Testis (tissue), 3 donors: ENCODE measurements around the gene KLK12. TPM values are rescaled to one million over a fixed set of nuclear protein-coding genes. Genes with fewer than 3 reads are reported as not detected.

ENCODE experiments used
- DNase-seq: peaks from one replicate; pipeline ENCODE4 v3.0.0-alpha.2; 2019
- H3K27ac ChIP-seq, 2 donors: fragments of 200-600 bp; sonication (generic); one replicate each; pipeline ENCODE4 v1.5.1; 2019
- H3K27me3 ChIP-seq: fragments of 200-600 bp; sonication (generic); one replicate; pipeline ENCODE4 v1.5.1; 2019
- H3K36me3 ChIP-seq: fragments of 200-600 bp; sonication (generic); one replicate; pipeline ENCODE4 v1.5.1; 2017; ENCODE audit warnings: low read depth; ENCODE audit errors: missing control alignments
- H3K4me1 ChIP-seq: fragments of 200-600 bp; sonication (generic); one replicate; pipeline ENCODE4 v1.5.1; 2019
- H3K4me3 ChIP-seq, 2 donors: fragments of 200-600 bp; sonication (generic); one replicate each; pipeline ENCODE4 v1.5.1; 2017 to 2019
- H3K9me3 ChIP-seq: fragments of 200-600 bp; sonication (generic); one replicate; pipeline ENCODE4 v1.5.1; 2017
- CTCF ChIP-seq, 3 experiments: fragments of 450-650 bp in 2 of 3; fragments of 200-600 bp in 1 of 3; sonication (generic) in 1 of 3; IDR thresholded peaks; one replicate each; pipeline ENCODE4 v1.5.1; 2016 to 2019; ENCODE audit warnings: antibody characterized with exemption in 3 of 3, mild to moderate bottlenecking in 2 of 3, moderate library complexity in 1 of 3
- POLR2A ChIP-seq: fragments of 450-650 bp; IDR thresholded peaks from one replicate; pipeline ENCODE4 v1.6.1; 2017; ENCODE audit warnings: antibody characterized with exemption, mild to moderate bottlenecking, moderate library complexity
- WGBS, 2 donors: methylation state at CpG; one replicate each; pipeline ENCODE4 v1.1.5; 2018; 5-methylcytosine and 5-hydroxymethylcytosine counted together
- intact Hi-C: fragments of 100-400 bp; cut with DNase I; formaldehyde crosslinking; loops from one replicate; pipeline ENCODE4 v1.15.1; 2023; ENCODE audit warnings: low total_unique reads
- polyA plus RNA-seq: library from polyadenylated mRNA; stranded (reverse); fragments of 350-450 nt; fragmentation: Illumina TruSeq; extraction: RNeasy Lipid Tissue Mini Kit (QIAGEN cat#74804); gene quantifications from one replicate; pipeline ENCODE4 v1.2.3, GENCODE V29; 2014; ENCODE audit warnings: low read depth, low replicate concordance; ENCODE audit not compliant: insufficient read depth
- total RNA-seq, 2 donors: library from RNA; depleted of rRNA; stranded (reverse); fragments of >200 nt; gene quantifications; one replicate each; pipeline ENCODE4 v1.2.3, GENCODE V29; 2016

The KLK12 gene
- total and polyA plus RNA-seq, 3 donors from 2014 or later, result 0.47 to 1.3 TPM; not detected in 1

DNA sequence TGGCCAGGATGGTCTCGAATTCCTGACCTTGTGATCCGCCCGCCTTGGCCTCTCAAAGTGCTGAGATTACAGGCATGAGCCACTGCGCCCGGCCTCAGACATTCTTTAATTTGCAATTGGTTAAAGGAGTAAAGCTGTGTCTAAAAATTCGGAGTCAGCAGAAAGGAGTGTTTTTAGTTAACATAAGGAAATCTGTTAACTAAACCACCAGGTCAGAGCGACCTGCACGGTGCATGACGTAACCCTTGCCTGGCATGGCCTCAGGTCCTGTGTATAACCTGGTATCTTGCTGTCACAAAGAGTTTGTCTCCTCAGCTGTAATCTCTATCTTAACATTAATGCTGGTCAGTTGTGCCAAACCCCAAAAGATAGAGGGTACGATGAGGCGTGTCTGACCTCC is 9.5 kb upstream of the KLK12 start:
- Histone ChIP-seq H3K36me3 (no peaks in the 10 kb centered on the region), H3K9me3 (no peaks in the 10 kb centered on the region), H3K4me3 (no peak overlapping the region), H3K4me1 (no peaks in the 10 kb centered on the region), H3K27ac (no peak overlapping the region), H3K27me3 (no peaks in the 10 kb centered on the region)
- 81 to 84% methylated on average over 11 of the region's 11 CpGs for WGBS, 2 donors
- TF ChIP-seq POLR2A (no peak), CTCF (IDR thresholded peaks at IDR 0.05) (no peak)
- intact Hi-C loops, result no loop called here
- DNase-seq, result no peak

DNA sequence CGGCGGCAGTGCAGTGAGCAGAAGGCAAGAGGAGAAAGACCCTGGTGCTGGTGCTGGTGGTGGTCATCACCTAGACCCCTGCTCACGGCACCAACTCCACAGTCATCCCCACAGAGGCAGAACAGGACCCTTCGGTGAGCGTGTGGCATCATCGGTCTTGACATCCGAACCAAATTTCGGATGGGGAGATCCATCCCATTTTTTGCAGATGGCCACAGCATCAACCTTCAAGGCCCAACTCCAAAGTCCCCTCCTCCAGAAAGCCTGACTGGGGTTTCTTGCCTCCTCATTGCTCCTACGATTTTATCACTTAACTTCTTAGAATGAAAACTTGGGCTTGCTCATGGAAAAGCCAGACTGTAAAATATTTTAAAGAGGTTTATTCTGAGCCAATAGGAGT is 8.7 kb upstream of the KLK12 start:
- WGBS, 2 donors, result 86 to 91% methylated on average over 9 of the region's 9 CpGs
- Histone ChIP-seq H3K4me1 (no peaks in the 10 kb centered on the region), H3K4me3 (no peak overlapping the region), H3K27me3 (no peaks in the 10 kb centered on the region), H3K36me3 (no peaks in the 10 kb centered on the region), H3K27ac (no peak overlapping the region), H3K9me3 (no peaks in the 10 kb centered on the region)
- TF ChIP-seq POLR2A, result no peak
- no peak for TF ChIP-seq CTCF (IDR thresholded peaks at IDR 0.05)
- intact Hi-C loops, result no loop called here
- no peak for DNase-seq

DNA sequence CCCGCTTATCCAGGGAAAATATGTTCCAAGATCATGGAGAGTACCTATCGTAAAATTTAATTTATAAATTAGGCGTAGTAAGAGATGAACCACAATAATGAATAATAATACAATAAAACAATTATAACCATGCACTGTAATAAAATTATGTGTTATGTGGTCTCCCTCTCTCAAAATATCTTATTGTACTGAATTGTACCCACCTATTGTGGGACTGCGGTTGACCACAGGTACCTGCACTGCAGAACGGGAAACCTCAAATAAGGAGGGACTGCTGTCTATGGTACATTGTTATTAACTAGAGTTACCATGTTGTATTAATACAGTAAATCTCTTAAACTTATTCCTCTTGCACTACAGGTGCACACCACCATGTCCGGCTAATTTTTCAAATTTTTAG is 5.3 kb upstream of the KLK12 start:
- H3K36me3 ChIP-seq, result no peaks in the 10 kb centered on the region
- intact Hi-C loops, result no loop called here
- H3K27ac ChIP-seq, result no peak overlapping the region
- H3K27me3 ChIP-seq, result no peaks in the 10 kb centered on the region
- WGBS, 2 donors, result 93% methylated on average over 6 of the region's 6 CpGs
- H3K4me1 ChIP-seq, result no peaks in the 10 kb centered on the region
- DNase-seq, result no peak
- TF ChIP-seq CTCF (IDR thresholded peaks at IDR 0.05) (no peak), POLR2A (no peak)
- no peak overlapping the region for H3K4me3 ChIP-seq
- no peaks in the 10 kb centered on the region for H3K9me3 ChIP-seq

- Histone ChIP-seq H3K27ac (no peak overlapping the region), H3K36me3 (no peaks in the 10 kb centered on the region), H3K4me1 (no peaks in the 10 kb centered on the region), H3K4me3 (no peak overlapping the region), H3K9me3 (no peaks in the 10 kb centered on the region), H3K27me3 (no peaks in the 10 kb centered on the region)
- DNase-seq, result no peak
- WGBS, 2 donors, result 63 to 64% methylated on average over 9 of the region's 9 CpGs
- TF ChIP-seq CTCF (IDR thresholded peaks at IDR 0.05) (no peak), POLR2A (no peak)
- intact Hi-C loops, result no loop called here
These were observed 1.7 kb upstream of the KLK12 start for GRCh38 chr19:51036519-51036918.

DNA sequence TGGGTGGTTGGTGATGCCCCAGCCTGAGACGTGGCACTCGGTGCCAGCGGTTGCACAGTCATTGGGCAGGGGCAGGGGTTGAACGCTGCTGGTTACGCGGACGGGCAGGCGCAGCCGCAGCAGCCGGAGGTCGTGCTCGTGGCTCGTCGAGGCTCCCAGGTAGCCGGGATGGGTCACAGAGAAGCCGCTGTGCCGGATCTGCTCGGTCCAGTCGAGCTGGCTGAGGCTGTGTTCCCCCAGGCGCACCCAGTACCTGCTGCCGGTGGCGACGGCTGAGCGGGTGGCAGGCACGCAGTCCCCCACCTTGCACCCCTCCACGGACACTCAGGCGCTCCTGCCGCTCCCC is 2.9 kb downstream of the KLK12 start:
- Histone ChIP-seq H3K27ac (no peak overlapping the region), H3K36me3 (no peaks in the 10 kb centered on the region), H3K4me3 (no peak overlapping the region), H3K9me3 (no peaks in the 10 kb centered on the region), H3K27me3 (no peaks in the 10 kb centered on the region), H3K4me1 (peaks cover 10% of the 10 kb centered on the region)
- 88% methylated on average over 17 to 25 of the region's 28 CpGs for WGBS, 2 donors
- DNase-seq, result no peak
- intact Hi-C loops, result no loop called here
- TF ChIP-seq POLR2A (no peak), CTCF (IDR thresholded peaks at IDR 0.05) (no peak)
